ENCODE data around the gene SLC36A1. TPM values are rescaled to one million over a fixed set of nuclear protein-coding genes. Genes with fewer than 3 reads are reported as not detected.

The SLC36A1 gene
- total and polyA plus RNA-seq, 2 donors (not counting 1 experiment from before 2014, with no cell fraction given) = 4.6 to 18.9 TPM

- peaks cover 4% of the 10 kb centered on the region for H3K36me3 ChIP-seq (ENCODE audit: control insufficient read depth, insufficient read depth, low read length)
- no peaks in the 10 kb centered on the region for H3K9me3 ChIP-seq (ENCODE audit: control insufficient read depth, insufficient read depth, low read depth, low read length)
- H3K4me2 ChIP-seq (ENCODE audit: extremely low read depth, insufficient read depth, low read length) = no peak overlapping the region
- H3K27ac ChIP-seq (ENCODE audit: insufficient read depth, low read length) = no peak overlapping the region
- H3K4me3 ChIP-seq (replicated peaks in 1 of 4; ENCODE audit: control extremely low read depth in 1 of 4, insufficient read depth in 1 of 4, low read depth in 3 of 4, low read length in 4 of 4) = no peak overlapping the region
- H2AFZ ChIP-seq (ENCODE audit: low read length) = no peak overlapping the region
- H4K20me1 ChIP-seq (ENCODE audit: control insufficient read depth, extremely low read depth, insufficient read depth, low read length) = no peaks in the 10 kb centered on the region
- H3K9ac ChIP-seq (ENCODE audit: insufficient read depth, low read length) = no peak overlapping the region
- no peak for DNase-seq (ENCODE audit: low read depth in 2 of 2)
- no peaks in the 10 kb centered on the region for H3K27me3 ChIP-seq (ENCODE audit: control insufficient read depth, insufficient read depth, low read length)
- H3K4me1 ChIP-seq (ENCODE audit: control insufficient read depth, extremely low read depth, insufficient read depth, low read length) = peaks cover 4% of the 10 kb centered on the region
- TF ChIP-seq EZH2 (IDR thresholded peaks at IDR 0.05; ENCODE audit: low read length, missing control alignments) (no peak), CTCF (conservative IDR thresholded peaks at IDR 0.05 in 1 of 2, IDR thresholded peaks at IDR 0.05 in 1 of 2; ENCODE audit: low read depth in 1 of 2, low read length in 2 of 2) (no peak)
- H3K79me2 ChIP-seq (ENCODE audit: control insufficient read depth, insufficient read depth, low read length) = no peaks in the 10 kb centered on the region
Observed at GRCh38 chr5:151475388-151475787, 28.0 kb downstream of the SLC36A1 start.

GRCh38 chr5:151476016-151476415 lies 28.6 kb downstream of the SLC36A1 start:
- Histone ChIP-seq H3K9me3 (ENCODE audit: control insufficient read depth, insufficient read depth, low read depth, low read length) (no peaks in the 10 kb centered on the region), H3K4me2 (ENCODE audit: extremely low read depth, insufficient read depth, low read length) (no peak overlapping the region), H3K27ac (ENCODE audit: insufficient read depth, low read length) (no peak overlapping the region)

GRCh38 chr5:151477101-151477500 lies 29.7 kb downstream of the SLC36A1 start:
- Histone ChIP-seq H2AFZ (ENCODE audit: low read length) (no peak overlapping the region), H3K4me2 (ENCODE audit: extremely low read depth, insufficient read depth, low read length) (no peak overlapping the region), H3K27ac (ENCODE audit: insufficient read depth, low read length) (no peak overlapping the region), H3K9me3 (ENCODE audit: control insufficient read depth, insufficient read depth, low read depth, low read length) (no peaks in the 10 kb centered on the region), H4K20me1 (ENCODE audit: control insufficient read depth, extremely low read depth, insufficient read depth, low read length) (no peaks in the 10 kb centered on the region), H3K4me1 (ENCODE audit: control insufficient read depth, extremely low read depth, insufficient read depth, low read length) (peaks cover 8% of the 10 kb centered on the region), H3K79me2 (ENCODE audit: control insufficient read depth, insufficient read depth, low read length) (no peaks in the 10 kb centered on the region), H3K9ac (ENCODE audit: insufficient read depth, low read length) (no peak overlapping the region), H3K36me3 (ENCODE audit: control insufficient read depth, insufficient read depth, low read length) (peaks cover 2% of the 10 kb centered on the region), H3K4me3 (replicated peaks in 1 of 4; ENCODE audit: control extremely low read depth in 1 of 4, insufficient read depth in 1 of 4, low read depth in 3 of 4, low read length in 4 of 4) (no peak overlapping the region), H3K27me3 (ENCODE audit: control insufficient read depth, insufficient read depth, low read length) (no peaks in the 10 kb centered on the region)
- no peak for TF ChIP-seq CTCF (conservative IDR thresholded peaks at IDR 0.05 in 1 of 2, IDR thresholded peaks at IDR 0.05 in 1 of 2; ENCODE audit: low read depth in 1 of 2, low read length in 2 of 2)
- TF ChIP-seq EZH2 (IDR thresholded peaks at IDR 0.05; ENCODE audit: low read length, missing control alignments) = no peak
- DNase-seq (ENCODE audit: low read depth in 2 of 2) = peak; percentile 13 to 21

More at GRCh38 chr5:151476016-151476415, 28.6 kb downstream of the SLC36A1 start:
- Histone ChIP-seq H3K79me2 (ENCODE audit: control insufficient read depth, insufficient read depth, low read length) (no peaks in the 10 kb centered on the region), H3K4me3 (replicated peaks in 1 of 4; ENCODE audit: control extremely low read depth in 1 of 4, insufficient read depth in 1 of 4, low read depth in 3 of 4, low read length in 4 of 4) (no peak overlapping the region), H3K27me3 (ENCODE audit: control insufficient read depth, insufficient read depth, low read length) (no peaks in the 10 kb centered on the region), H4K20me1 (ENCODE audit: control insufficient read depth, extremely low read depth, insufficient read depth, low read length) (no peaks in the 10 kb centered on the region), H3K36me3 (ENCODE audit: control insufficient read depth, insufficient read depth, low read length) (peaks cover 2% of the 10 kb centered on the region), H3K4me1 (ENCODE audit: control insufficient read depth, extremely low read depth, insufficient read depth, low read length) (peaks cover 6% of the 10 kb centered on the region), H3K9ac (ENCODE audit: insufficient read depth, low read length) (no peak overlapping the region), H2AFZ (ENCODE audit: low read length) (no peak overlapping the region)
- TF ChIP-seq EZH2 (IDR thresholded peaks at IDR 0.05; ENCODE audit: low read length, missing control alignments) (no peak), CTCF (conservative IDR thresholded peaks at IDR 0.05 in 1 of 2, IDR thresholded peaks at IDR 0.05 in 1 of 2; ENCODE audit: low read depth in 1 of 2, low read length in 2 of 2) (no peak)
- DNase-seq (ENCODE audit: low read depth in 2 of 2) = no peak

All from fibroblast of lung (primary cell).